Neural cell (in vitro differentiated cells): Measurements from ENCODE around the gene CSPG4. TPM values are rescaled to one million over a fixed set of nuclear protein-coding genes. Genes with fewer than 3 reads are reported as not detected.
"Not testable (repeated sequence)": the region's sequence is repeated elsewhere in the genome, so short reads cannot be mapped to it uniquely, and the experiment has no call there.

ENCODE experiments used
- H2AFZ ChIP-seq: fragments of 200-600, 300-800 bp; sonication (generic), shearing (Covaris generic); 2 replicates; pipeline ENCODE4 v1.6.0; 2014; ENCODE audit warnings: low read depth, mild to moderate bottlenecking, antibody characterized with exemption, low read length, moderate library complexity
- H3F3A ChIP-seq: fragments of 200-600 bp; shearing (Covaris generic); 2 replicates; pipeline ENCODE4 v1.6.1; 2016; ENCODE audit warnings: mild to moderate bottlenecking, moderate library complexity, mixed read lengths, antibody characterized with exemption, low read length; ENCODE audit not compliant: insufficient read depth, poor library complexity, severe bottlenecking
- H3K27ac ChIP-seq: fragments of 200-600, 300-800 bp; sonication (generic), shearing (Covaris generic); 2 replicates; pipeline ENCODE4 v1.5.1; 2014; ENCODE audit warnings: mild to moderate bottlenecking, low read length, moderate library complexity
- H3K27me3 ChIP-seq: fragments of 300-800, 200-600 bp; sonication (generic), shearing (Covaris generic); 2 replicates; pipeline ENCODE4 v1.6.0; 2014; ENCODE audit warnings: mild to moderate bottlenecking, low read depth, low read length, moderate library complexity; ENCODE audit not compliant: insufficient read depth
- H3K36me3 ChIP-seq: fragments of 300-800, 200-600 bp; sonication (generic), shearing (Covaris generic); 2 replicates; pipeline ENCODE4 v1.5.1; 2014; ENCODE audit warnings: mild to moderate bottlenecking, antibody characterized with exemption, low read length, moderate library complexity; ENCODE audit not compliant: insufficient read depth
- H3K4me2 ChIP-seq: fragments of 300-800, 200-600 bp; sonication (generic), shearing (Covaris generic); 2 replicates; pipeline ENCODE4 v1.6.0; 2014; ENCODE audit warnings: mild to moderate bottlenecking, low read length
- H3K4me3 ChIP-seq: fragments of 300-800, 200-600 bp; sonication (generic), shearing (Covaris generic); 2 replicates; pipeline ENCODE4 v1.5.1; 2014; ENCODE audit warnings: mild to moderate bottlenecking, low read length, moderate library complexity
- H3K79me2 ChIP-seq: fragments of 200-600 bp; shearing (Covaris generic); replicated peaks from 2 replicates; pipeline ENCODE4 v1.6.0; 2014; ENCODE audit warnings: mild to moderate bottlenecking, low read length, moderate library complexity; ENCODE audit not compliant: insufficient read depth
- H3K9ac ChIP-seq: fragments of 300-800, 200-600 bp; sonication (generic), shearing (Covaris generic); 2 replicates; pipeline ENCODE4 v1.6.1; 2016; ENCODE audit warnings: mild to moderate bottlenecking, low read length, mixed read lengths
- H3K9me2 ChIP-seq: fragments of 200-600 bp; shearing (Covaris generic); 2 replicates; pipeline ENCODE4 v1.6.1; 2016; ENCODE audit warnings: mild to moderate bottlenecking, low read length, mixed read lengths; ENCODE audit not compliant: insufficient read depth
- H3K9me3 ChIP-seq: fragments of 200-600, 300-800 bp; sonication (generic), shearing (Covaris generic); 2 replicates; pipeline ENCODE4 v1.6.1; 2016; ENCODE audit warnings: mild to moderate bottlenecking, mixed run types, low read length, moderate library complexity, mixed read lengths
- H4K20me1 ChIP-seq: fragments of 200-600 bp; shearing (Covaris generic); 2 replicates; pipeline ENCODE4 v1.6.1; 2016; ENCODE audit warnings: mild to moderate bottlenecking, mixed run types; ENCODE audit not compliant: insufficient read depth
- EP300 ChIP-seq: fragments of 450-650 bp; conservative IDR thresholded peaks from 2 replicates; pipeline ENCODE4 v1.6.1; 2014; ENCODE audit warnings: antibody characterized with exemption, mild to moderate bottlenecking, moderate library complexity; ENCODE audit not compliant: poor library complexity, severe bottlenecking
- EZH2 ChIP-seq: fragments of 200-600, 300-800 bp; shearing (Covaris generic), sonication (generic); IDR thresholded peaks from 2 replicates; pipeline ENCODE4 v1.6.1; 2014; ENCODE audit warnings: antibody characterized with exemption, low read length, borderline replicate concordance, mild to moderate bottlenecking; ENCODE audit not compliant: insufficient read depth, poor library complexity, severe bottlenecking
- MXI1 ChIP-seq: fragments of 450-650 bp; conservative IDR thresholded peaks from 2 replicates; pipeline ENCODE4 v1.6.1; 2014; ENCODE audit warnings: antibody characterized with exemption, mild to moderate bottlenecking; ENCODE audit not compliant: poor library complexity, severe bottlenecking
- POLR2AphosphoS5 ChIP-seq: IDR thresholded peaks from 2 replicates; pipeline ENCODE4 v1.6.1; 2012
- RAD21 ChIP-seq: fragments of 450-650 bp; conservative IDR thresholded peaks from 2 replicates; pipeline ENCODE4 v1.6.1; 2014; ENCODE audit warnings: antibody characterized with exemption, mild to moderate bottlenecking, moderate library complexity
- SMC3 ChIP-seq: fragments of 450-650 bp; conservative IDR thresholded peaks from 2 replicates; pipeline ENCODE4 v1.6.1; 2014; ENCODE audit warnings: antibody characterized with exemption, mild to moderate bottlenecking, moderate library complexity; ENCODE audit not compliant: poor library complexity
- TAF1 ChIP-seq: IDR thresholded peaks from 2 replicates; pipeline ENCODE4 v1.6.1; 2012; ENCODE audit warnings: low read depth
- polyA plus RNA-seq: library from polyadenylated mRNA; depleted of rRNA; stranded (reverse); fragments of >200 nt; gene quantifications from 2 replicates; pipeline ENCODE4 v1.2.3, GENCODE V29; 2014
- TF ChIP-seq, protein P1 (sequence below): IDR thresholded peaks from 2 replicates; pipeline ENCODE4 v1.6.1; 2012; ENCODE audit warnings: borderline replicate concordance
- TF ChIP-seq, protein P2 (sequence below): fragments of 450-650 bp; IDR thresholded peaks from 2 replicates; pipeline ENCODE4 v1.5.1; 2014; ENCODE audit warnings: antibody characterized with exemption, mild to moderate bottlenecking, moderate library complexity; ENCODE audit not compliant: poor library complexity, severe bottlenecking

Gene CSPG4
- polyA plus RNA-seq, 1 donor from 2014 or later, result not detected

DNA sequence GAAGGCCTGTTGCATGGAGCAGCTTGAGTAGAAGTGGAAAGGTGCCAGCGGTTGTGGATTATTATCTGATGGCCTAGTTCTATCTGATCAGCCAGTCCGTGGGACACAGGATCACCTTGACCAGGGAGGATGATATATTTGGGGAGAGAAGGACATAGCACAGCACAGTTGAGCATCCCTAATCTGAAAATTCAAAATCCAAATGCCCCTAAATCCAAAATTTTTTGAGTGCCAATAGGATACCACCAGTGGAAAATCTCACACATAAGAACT is 6.0 kb downstream of the CSPG4 start (continued):
- TF ChIP-seq MXI1 (no peak), EP300 (no peak)

DNA sequence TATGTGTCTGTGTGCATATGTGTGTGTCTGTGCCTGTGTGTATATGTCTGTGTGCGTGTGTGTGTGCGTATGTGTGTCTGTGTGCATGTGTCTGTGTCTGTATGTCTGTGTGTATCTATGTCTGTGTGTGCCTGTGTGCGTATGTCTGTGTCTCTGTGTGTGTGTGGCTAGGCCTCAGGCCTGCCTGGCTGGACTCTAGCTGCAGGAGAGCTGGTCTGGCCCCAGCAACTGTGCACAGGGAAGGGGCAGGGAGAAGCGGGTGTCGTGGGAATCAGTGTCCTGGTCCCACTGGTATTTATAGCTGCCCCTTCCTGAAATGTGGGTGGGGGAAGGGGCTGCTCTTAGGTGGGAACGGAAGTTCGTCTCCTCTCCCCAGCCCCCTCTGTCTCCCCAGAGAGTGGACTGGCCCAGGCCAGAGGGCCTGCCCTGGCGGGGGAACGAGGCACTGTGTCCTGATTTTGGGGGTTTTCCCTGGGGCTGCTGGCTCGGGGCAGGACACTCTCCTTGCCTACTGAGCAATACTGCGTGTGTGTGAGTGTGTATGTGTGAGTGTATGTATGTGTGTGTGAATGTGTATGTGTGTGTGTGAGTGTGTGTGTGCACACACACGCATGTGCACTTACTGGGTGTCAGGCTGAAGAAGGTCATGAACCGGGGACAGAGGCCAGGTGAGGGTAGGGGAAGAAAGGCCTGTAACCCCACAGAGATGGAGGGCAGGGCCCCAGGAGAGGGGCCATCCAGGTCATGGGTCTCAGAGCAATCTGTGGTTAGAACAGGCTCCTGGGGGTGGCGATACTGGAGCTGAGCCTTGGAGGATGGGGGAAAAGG is 6.6 kb downstream of the CSPG4 start:
- no peak overlapping the region for H3K4me3 ChIP-seq
- no peaks in the 10 kb centered on the region for H4K20me1 ChIP-seq
- H3F3A ChIP-seq, result no peaks in the 10 kb centered on the region
- H3K9me3 ChIP-seq, result no peaks in the 10 kb centered on the region
- no peak overlapping the region for H3K27ac ChIP-seq
- H3K9me2 ChIP-seq, result no peaks in the 10 kb centered on the region
- no peak overlapping the region for H3K9ac ChIP-seq
- H3K36me3 ChIP-seq, result no peaks in the 10 kb centered on the region
- no peaks in the 10 kb centered on the region for H3K79me2 ChIP-seq
- TF ChIP-seq, protein P1, sequence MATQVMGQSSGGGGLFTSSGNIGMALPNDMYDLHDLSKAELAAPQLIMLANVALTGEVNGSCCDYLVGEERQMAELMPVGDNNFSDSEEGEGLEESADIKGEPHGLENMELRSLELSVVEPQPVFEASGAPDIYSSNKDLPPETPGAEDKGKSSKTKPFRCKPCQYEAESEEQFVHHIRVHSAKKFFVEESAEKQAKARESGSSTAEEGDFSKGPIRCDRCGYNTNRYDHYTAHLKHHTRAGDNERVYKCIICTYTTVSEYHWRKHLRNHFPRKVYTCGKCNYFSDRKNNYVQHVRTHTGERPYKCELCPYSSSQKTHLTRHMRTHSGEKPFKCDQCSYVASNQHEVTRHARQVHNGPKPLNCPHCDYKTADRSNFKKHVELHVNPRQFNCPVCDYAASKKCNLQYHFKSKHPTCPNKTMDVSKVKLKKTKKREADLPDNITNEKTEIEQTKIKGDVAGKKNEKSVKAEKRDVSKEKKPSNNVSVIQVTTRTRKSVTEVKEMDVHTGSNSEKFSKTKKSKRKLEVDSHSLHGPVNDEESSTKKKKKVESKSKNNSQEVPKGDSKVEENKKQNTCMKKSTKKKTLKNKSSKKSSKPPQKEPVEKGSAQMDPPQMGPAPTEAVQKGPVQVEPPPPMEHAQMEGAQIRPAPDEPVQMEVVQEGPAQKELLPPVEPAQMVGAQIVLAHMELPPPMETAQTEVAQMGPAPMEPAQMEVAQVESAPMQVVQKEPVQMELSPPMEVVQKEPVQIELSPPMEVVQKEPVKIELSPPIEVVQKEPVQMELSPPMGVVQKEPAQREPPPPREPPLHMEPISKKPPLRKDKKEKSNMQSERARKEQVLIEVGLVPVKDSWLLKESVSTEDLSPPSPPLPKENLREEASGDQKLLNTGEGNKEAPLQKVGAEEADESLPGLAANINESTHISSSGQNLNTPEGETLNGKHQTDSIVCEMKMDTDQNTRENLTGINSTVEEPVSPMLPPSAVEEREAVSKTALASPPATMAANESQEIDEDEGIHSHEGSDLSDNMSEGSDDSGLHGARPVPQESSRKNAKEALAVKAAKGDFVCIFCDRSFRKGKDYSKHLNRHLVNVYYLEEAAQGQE, result no peak
- no peak for TF ChIP-seq MXI1
- no peak for TF ChIP-seq TAF1
- TF ChIP-seq SMC3, result no peak
- TF ChIP-seq, protein P2, sequence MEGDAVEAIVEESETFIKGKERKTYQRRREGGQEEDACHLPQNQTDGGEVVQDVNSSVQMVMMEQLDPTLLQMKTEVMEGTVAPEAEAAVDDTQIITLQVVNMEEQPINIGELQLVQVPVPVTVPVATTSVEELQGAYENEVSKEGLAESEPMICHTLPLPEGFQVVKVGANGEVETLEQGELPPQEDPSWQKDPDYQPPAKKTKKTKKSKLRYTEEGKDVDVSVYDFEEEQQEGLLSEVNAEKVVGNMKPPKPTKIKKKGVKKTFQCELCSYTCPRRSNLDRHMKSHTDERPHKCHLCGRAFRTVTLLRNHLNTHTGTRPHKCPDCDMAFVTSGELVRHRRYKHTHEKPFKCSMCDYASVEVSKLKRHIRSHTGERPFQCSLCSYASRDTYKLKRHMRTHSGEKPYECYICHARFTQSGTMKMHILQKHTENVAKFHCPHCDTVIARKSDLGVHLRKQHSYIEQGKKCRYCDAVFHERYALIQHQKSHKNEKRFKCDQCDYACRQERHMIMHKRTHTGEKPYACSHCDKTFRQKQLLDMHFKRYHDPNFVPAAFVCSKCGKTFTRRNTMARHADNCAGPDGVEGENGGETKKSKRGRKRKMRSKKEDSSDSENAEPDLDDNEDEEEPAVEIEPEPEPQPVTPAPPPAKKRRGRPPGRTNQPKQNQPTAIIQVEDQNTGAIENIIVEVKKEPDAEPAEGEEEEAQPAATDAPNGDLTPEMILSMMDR, result no peak
- no peak for TF ChIP-seq RAD21
- no peak for TF ChIP-seq EZH2
- TF ChIP-seq EP300, result no peak
- TF ChIP-seq POLR2AphosphoS5, result no peak
- H2AFZ ChIP-seq, result no peak overlapping the region
- no peaks in the 10 kb centered on the region for H3K27me3 ChIP-seq
- H3K4me2 ChIP-seq, result no peak overlapping the region

DNA sequence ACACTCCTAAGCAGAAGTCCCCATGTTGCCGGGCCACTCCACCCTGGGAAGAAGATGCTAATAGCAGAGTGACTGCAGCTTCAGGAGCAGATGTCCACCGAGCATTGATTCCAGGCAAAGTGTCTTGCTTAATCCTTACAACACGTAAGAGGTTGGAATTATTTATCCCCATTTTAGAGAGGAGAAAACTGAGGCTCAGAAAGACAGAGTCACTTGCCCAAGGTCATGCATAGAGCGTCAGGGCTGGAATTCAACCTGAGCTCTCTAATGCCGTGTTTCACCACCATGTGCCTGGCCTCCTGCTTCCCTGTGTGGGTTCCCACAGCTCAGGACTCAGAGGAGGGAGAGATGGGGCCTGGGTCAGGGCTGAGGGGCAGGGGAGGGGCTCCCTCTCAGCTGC is 7.3 kb downstream of the CSPG4 start:
- not testable (repeated sequence) for H3F3A ChIP-seq, H3K9ac ChIP-seq, H3K27ac ChIP-seq, H3K36me3 ChIP-seq, H3K4me3 ChIP-seq, H3K79me2 ChIP-seq, H2AFZ ChIP-seq, H3K9me2 ChIP-seq, H4K20me1 ChIP-seq, H3K9me3 ChIP-seq, H3K27me3 ChIP-seq, H3K4me2 ChIP-seq
